Gastroesophageal sphincter (tissue), 3 donors: ENCODE measurements around the gene TEKT2.

Experiments used
- CTCF ChIP-seq, 4 experiments: fragments of 200-600 bp in 2 of 4; fragments of 450-650 bp in 2 of 4; sonication (generic) in 1 of 4; IDR thresholded peaks; one replicate each; pipeline ENCODE4 v1.5.1; 2017 to 2019; ENCODE audit warnings: antibody characterized with exemption in 4 of 4, mild to moderate bottlenecking in 2 of 4, moderate library complexity in 2 of 4
- EP300 ChIP-seq: sonication (generic); formaldehyde crosslinking; IDR thresholded peaks from one replicate; pipeline ENCODE4 v1.6.1; 2017; ENCODE audit warnings: antibody characterized with exemption, mild to moderate bottlenecking
- POLR2A ChIP-seq, 2 donors: fragments of 450-650 bp; IDR thresholded peaks; one replicate each; pipeline ENCODE4 v1.6.1; 2017; ENCODE audit warnings: antibody characterized with exemption in 2 of 2, mild to moderate bottlenecking in 2 of 2, moderate library complexity in 1 of 2
- POLR2AphosphoS5 ChIP-seq: sonication (generic); formaldehyde crosslinking; IDR thresholded peaks from one replicate; pipeline ENCODE4 v1.6.1; 2017; ENCODE audit warnings: antibody characterized with exemption

GRCh38 chr1:36115200-36115669 lies 31.3 kb downstream of the TEKT2 start:
- TF ChIP-seq POLR2A (IDR thresholded peaks at IDR 0.05) (no peak), CTCF (IDR thresholded peaks at IDR 0.05) (no peak), POLR2AphosphoS5 (peak; percentile 34), EP300 (no peak)
